Measurements from ENCODE around the gene MYH14.

- TF ChIP-seq TEAD2 (tag; IDR thresholded peaks at IDR 0.05) (no peak), XRCC3 (IDR thresholded peaks at IDR 0.05) (no peak), CTCF (IDR thresholded peaks at IDR 0.05 in 2 of 3, conservative IDR thresholded peaks at IDR 0.05 in 1 of 3; ENCODE audit: insufficient read depth in 2 of 3, low read depth in 1 of 3, low read length in 3 of 3) (no peak), ZEB2 (IDR thresholded peaks at IDR 0.05) (no peak), TRIM24 (IDR thresholded peaks at IDR 0.05) (no peak), CHD2 (IDR thresholded peaks at IDR 0.05; ENCODE audit: low read depth, low read length) (no peak), POLR2A (conservative IDR thresholded peaks at IDR 0.05) (no peak), FOS (IDR thresholded peaks at IDR 0.05; ENCODE audit: extremely low read depth, insufficient read length) (no peak), KAT7 (CRISPR knock-in tag; IDR thresholded peaks at IDR 0.05; ENCODE audit: borderline replicate concordance) (no peak), JUN (IDR thresholded peaks at IDR 0.05; ENCODE audit: borderline replicate concordance, low read depth, low read length) (no peak), JUN (CRISPR knock-in tag; IDR thresholded peaks at IDR 0.05; ENCODE audit: borderline replicate concordance) (no peak), ZNF398 (CRISPR knock-in tag; IDR thresholded peaks at IDR 0.05) (no peak), EP300 (IDR thresholded peaks at IDR 0.05; ENCODE audit: low read length) (no peak)
- TF ChIP-seq, protein P1, sequence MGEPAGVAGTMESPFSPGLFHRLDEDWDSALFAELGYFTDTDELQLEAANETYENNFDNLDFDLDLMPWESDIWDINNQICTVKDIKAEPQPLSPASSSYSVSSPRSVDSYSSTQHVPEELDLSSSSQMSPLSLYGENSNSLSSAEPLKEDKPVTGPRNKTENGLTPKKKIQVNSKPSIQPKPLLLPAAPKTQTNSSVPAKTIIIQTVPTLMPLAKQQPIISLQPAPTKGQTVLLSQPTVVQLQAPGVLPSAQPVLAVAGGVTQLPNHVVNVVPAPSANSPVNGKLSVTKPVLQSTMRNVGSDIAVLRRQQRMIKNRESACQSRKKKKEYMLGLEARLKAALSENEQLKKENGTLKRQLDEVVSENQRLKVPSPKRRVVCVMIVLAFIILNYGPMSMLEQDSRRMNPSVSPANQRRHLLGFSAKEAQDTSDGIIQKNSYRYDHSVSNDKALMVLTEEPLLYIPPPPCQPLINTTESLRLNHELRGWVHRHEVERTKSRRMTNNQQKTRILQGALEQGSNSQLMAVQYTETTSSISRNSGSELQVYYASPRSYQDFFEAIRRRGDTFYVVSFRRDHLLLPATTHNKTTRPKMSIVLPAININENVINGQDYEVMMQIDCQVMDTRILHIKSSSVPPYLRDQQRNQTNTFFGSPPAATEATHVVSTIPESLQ (CRISPR knock-in tag; IDR thresholded peaks at IDR 0.05), result no peak
Observed at GRCh38 chr19:50322931-50323781, 119.7 kb downstream of the MYH14 start.

All from K562 (cell line).